SK-N-SH (cell line): ENCODE results near the gene MEF2D.

Source experiments
- EP300 ChIP-seq, 2 experiments: IDR thresholded peaks; 2 replicates each; pipeline versions ENCODE4 v1.4.0 to v1.6.1; 2012; ENCODE audit warnings: borderline replicate concordance in 1 of 2, low read depth in 1 of 2, low read length in 1 of 2
- MAX ChIP-seq: IDR thresholded peaks from 2 replicates; pipeline ENCODE4 v1.4.0; 2012; ENCODE audit warnings: low read depth
- TAF1 ChIP-seq: IDR thresholded peaks from 2 replicates; pipeline ENCODE4 v1.6.1; 2012; ENCODE audit warnings: low read depth, mild to moderate bottlenecking, low read length, moderate library complexity, borderline replicate concordance

GRCh38 chr1:156550346-156550745 is 49.8 kb upstream of the MEF2D start:
- TF ChIP-seq TAF1 (no peak), MAX (no peak), EP300 (IDR thresholded peaks at IDR 0.05; ENCODE audit: borderline replicate concordance in 1 of 2, low read depth in 1 of 2, low read length in 1 of 2) (no peak)
